HL-60 (cell line): ENCODE data around the gene PPIL4.

Experiments used
- DNase-seq, 2 experiments: peaks; one replicate each; pipeline ENCODE4 v3.0.0-alpha.2; 2010 to 2020; ENCODE audit warnings: low read depth in 1 of 2, low spot score in 1 of 2
- H3K27ac ChIP-seq: fragments of 250-450 bp; sonication (Bioruptor Pico); replicated peaks from 2 replicates; pipeline ENCODE4 v1.5.1; 2020; ENCODE audit warnings: mild to moderate bottlenecking, moderate library complexity
- H3K27me3 ChIP-seq: fragments of 250-450 bp; sonication (Bioruptor Pico); 2 replicates; pipeline ENCODE4 v1.5.1; 2021; ENCODE audit warnings: mild to moderate bottlenecking, moderate library complexity; ENCODE audit not compliant: insufficient read depth, poor library complexity, severe bottlenecking
- H3K4me3 ChIP-seq: replicated peaks from 2 replicates; pipeline ENCODE4 v1.5.1; 2011; ENCODE audit warnings: mild to moderate bottlenecking, control low read depth, low read length; ENCODE audit not compliant: insufficient read depth
- GABPA ChIP-seq: IDR thresholded peaks from 2 replicates; pipeline ENCODE4 v1.6.1; 2012; ENCODE audit warnings: low read depth
- POLR2AphosphoS5 ChIP-seq: IDR thresholded peaks from 2 replicates; pipeline ENCODE4 v1.6.1; 2012; ENCODE audit warnings: low read depth
- SPI1 ChIP-seq: IDR thresholded peaks from 2 replicates; pipeline ENCODE4 v1.6.1; 2012; ENCODE audit warnings: low read depth, mild to moderate bottlenecking, borderline replicate concordance
- TF ChIP-seq, protein P1 (sequence below): IDR thresholded peaks from 2 replicates; pipeline ENCODE4 v1.6.1; 2012; ENCODE audit warnings: low read depth; ENCODE audit not compliant: insufficient replicate concordance
- TF ChIP-seq, protein P2 (sequence below): IDR thresholded peaks from one replicate; pipeline ENCODE4 v1.5.1; 2011; ENCODE audit warnings: low read length, control low read depth, inconsistent platforms; ENCODE audit not compliant: insufficient read depth

Gene PPIL4

DNA sequence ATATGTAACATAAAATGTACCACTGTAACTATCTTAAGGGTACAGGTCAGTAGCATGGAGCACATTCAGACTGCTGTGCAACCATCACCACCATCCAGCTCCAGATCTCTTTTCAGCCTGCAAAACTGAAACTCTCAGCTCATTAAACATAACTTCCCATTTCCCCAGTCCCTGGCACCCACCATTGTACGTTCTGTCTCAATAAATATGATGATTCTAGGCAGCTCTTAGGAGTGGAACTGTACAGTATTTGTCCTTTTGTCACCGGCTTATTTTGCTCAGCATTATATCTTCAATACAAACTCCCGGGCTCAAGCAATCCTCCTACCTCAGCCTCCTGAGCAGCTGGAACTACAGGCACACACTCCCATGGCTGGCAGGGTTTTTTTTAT is 62.5 kb downstream of the PPIL4 start:
- Histone ChIP-seq H3K27ac (peak overlapping the region; percentile 99), H3K27me3 (no peaks in the 10 kb centered on the region), H3K4me3 (peak overlapping the region; percentile 33; the same call in 1 of the 2 replicates)
- TF ChIP-seq SPI1: no peak
- no peak for TF ChIP-seq GABPA
- TF ChIP-seq, protein P1, sequence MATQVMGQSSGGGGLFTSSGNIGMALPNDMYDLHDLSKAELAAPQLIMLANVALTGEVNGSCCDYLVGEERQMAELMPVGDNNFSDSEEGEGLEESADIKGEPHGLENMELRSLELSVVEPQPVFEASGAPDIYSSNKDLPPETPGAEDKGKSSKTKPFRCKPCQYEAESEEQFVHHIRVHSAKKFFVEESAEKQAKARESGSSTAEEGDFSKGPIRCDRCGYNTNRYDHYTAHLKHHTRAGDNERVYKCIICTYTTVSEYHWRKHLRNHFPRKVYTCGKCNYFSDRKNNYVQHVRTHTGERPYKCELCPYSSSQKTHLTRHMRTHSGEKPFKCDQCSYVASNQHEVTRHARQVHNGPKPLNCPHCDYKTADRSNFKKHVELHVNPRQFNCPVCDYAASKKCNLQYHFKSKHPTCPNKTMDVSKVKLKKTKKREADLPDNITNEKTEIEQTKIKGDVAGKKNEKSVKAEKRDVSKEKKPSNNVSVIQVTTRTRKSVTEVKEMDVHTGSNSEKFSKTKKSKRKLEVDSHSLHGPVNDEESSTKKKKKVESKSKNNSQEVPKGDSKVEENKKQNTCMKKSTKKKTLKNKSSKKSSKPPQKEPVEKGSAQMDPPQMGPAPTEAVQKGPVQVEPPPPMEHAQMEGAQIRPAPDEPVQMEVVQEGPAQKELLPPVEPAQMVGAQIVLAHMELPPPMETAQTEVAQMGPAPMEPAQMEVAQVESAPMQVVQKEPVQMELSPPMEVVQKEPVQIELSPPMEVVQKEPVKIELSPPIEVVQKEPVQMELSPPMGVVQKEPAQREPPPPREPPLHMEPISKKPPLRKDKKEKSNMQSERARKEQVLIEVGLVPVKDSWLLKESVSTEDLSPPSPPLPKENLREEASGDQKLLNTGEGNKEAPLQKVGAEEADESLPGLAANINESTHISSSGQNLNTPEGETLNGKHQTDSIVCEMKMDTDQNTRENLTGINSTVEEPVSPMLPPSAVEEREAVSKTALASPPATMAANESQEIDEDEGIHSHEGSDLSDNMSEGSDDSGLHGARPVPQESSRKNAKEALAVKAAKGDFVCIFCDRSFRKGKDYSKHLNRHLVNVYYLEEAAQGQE: no peak
- peak in 1 of 2 experiments; percentile 51 for DNase-seq

DNA sequence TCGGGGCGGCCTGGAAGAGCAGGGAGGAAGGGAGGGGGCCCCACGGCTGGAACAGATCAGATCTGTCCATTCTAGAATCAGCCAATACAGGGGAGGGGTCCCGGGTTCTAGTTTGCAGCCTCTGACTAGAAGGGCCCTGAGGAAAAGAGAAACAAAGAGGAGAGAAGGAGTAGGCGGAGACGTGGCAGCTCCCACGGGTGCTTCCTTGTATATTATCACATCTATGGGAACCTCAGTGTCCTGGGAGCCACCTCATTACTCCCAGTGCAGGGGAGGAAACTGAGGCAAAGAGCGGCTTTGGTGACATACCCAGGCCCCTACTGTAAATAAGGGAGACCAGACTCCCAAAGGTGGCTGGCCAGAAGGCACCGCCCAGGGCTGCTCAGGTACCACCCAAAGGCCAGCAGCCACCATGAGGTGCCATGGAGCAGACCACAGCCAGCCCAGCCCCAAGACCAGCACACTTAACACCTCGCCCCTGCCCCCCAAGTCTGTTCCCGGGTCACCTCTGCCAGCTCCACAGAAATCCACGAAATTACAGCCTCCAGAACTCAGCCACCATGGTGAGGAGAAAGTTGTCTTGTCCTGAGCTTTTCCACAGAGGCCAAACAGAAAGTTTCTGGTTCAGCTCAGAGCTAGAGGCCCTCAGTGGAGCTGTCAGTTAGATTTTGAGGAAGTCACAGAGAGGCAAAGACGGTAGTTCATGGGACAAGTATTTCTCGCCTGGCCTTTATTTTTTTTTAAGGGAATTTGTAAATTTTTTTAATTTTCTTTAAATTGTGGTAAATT is 63.1 kb downstream of the PPIL4 start:
- DNase-seq: peak; percentile 15 to 74
- TF ChIP-seq, protein P2, sequence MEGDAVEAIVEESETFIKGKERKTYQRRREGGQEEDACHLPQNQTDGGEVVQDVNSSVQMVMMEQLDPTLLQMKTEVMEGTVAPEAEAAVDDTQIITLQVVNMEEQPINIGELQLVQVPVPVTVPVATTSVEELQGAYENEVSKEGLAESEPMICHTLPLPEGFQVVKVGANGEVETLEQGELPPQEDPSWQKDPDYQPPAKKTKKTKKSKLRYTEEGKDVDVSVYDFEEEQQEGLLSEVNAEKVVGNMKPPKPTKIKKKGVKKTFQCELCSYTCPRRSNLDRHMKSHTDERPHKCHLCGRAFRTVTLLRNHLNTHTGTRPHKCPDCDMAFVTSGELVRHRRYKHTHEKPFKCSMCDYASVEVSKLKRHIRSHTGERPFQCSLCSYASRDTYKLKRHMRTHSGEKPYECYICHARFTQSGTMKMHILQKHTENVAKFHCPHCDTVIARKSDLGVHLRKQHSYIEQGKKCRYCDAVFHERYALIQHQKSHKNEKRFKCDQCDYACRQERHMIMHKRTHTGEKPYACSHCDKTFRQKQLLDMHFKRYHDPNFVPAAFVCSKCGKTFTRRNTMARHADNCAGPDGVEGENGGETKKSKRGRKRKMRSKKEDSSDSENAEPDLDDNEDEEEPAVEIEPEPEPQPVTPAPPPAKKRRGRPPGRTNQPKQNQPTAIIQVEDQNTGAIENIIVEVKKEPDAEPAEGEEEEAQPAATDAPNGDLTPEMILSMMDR: no peak
- TF ChIP-seq GABPA: no peak
- 0 out of 2 replicates have a peak, but pooled peaks have one; percentile 29 for TF ChIP-seq POLR2AphosphoS5
- TF ChIP-seq, protein P1: no peak
- TF ChIP-seq SPI1: peak; percentile 95
- H3K27ac ChIP-seq: peak overlapping the region; percentile 99
- peak overlapping the region; percentile 47 for H3K4me3 ChIP-seq
- no peaks in the 10 kb centered on the region for H3K27me3 ChIP-seq

- H3K4me3 ChIP-seq: no peak overlapping the region
- TF ChIP-seq, protein P1: no peak
- TF ChIP-seq, protein P2: no peak
- TF ChIP-seq POLR2AphosphoS5 (no peak), GABPA (no peak), SPI1 (no peak)
- no peak for DNase-seq
- no peak overlapping the region; the same call in 1 of the 2 replicates for H3K27ac ChIP-seq
- no peaks in the 10 kb centered on the region for H3K27me3 ChIP-seq
Observed at GRCh38 chr6:149480502-149481280, 65.2 kb downstream of the PPIL4 start.
